ENCODE measurements around the gene KRT6A. TPM values are rescaled to one million over a fixed set of nuclear protein-coding genes. Genes with fewer than 3 reads are reported as not detected.
"Not testable (repeated sequence)": the region's sequence is repeated elsewhere in the genome, so short reads cannot be mapped to it uniquely, and the experiment has no call there.

The KRT6A gene
- total and polyA plus RNA-seq, 12 donors = 0.24 to 2.7 (median 0.66) TPM; not detected in 8

DNA sequence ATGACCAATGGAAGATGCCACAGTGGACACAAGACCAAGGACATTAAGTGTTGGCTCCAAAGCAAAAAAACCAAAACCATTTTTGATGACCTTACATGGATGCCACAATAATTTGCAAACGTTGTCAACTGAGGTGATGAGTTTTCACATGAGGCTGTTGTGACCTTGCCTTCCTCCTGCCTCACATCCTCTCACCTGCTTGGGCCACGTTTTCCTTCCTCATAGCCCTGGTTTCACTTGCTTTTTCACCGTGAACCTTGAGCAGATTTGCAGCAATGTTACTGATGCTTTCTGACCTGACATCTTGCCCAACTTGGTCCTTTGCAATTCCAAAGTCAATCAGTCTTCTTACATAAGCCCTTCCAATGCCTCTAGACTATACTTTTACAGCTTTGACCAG, 44.8 kb downstream of the KRT6A start:
- no peak for TF ChIP-seq POLR2A (IDR thresholded peaks at IDR 0.05)
- TF ChIP-seq, protein P1, sequence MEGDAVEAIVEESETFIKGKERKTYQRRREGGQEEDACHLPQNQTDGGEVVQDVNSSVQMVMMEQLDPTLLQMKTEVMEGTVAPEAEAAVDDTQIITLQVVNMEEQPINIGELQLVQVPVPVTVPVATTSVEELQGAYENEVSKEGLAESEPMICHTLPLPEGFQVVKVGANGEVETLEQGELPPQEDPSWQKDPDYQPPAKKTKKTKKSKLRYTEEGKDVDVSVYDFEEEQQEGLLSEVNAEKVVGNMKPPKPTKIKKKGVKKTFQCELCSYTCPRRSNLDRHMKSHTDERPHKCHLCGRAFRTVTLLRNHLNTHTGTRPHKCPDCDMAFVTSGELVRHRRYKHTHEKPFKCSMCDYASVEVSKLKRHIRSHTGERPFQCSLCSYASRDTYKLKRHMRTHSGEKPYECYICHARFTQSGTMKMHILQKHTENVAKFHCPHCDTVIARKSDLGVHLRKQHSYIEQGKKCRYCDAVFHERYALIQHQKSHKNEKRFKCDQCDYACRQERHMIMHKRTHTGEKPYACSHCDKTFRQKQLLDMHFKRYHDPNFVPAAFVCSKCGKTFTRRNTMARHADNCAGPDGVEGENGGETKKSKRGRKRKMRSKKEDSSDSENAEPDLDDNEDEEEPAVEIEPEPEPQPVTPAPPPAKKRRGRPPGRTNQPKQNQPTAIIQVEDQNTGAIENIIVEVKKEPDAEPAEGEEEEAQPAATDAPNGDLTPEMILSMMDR (IDR thresholded peaks at IDR 0.05) = no peak
- intact Hi-C loops (cut with DNase I) = no loop called here
- WGBS, 4 donors = 42 to 55% (median 45%) methylated on average over 3 of the region's 3 CpGs

DNA sequence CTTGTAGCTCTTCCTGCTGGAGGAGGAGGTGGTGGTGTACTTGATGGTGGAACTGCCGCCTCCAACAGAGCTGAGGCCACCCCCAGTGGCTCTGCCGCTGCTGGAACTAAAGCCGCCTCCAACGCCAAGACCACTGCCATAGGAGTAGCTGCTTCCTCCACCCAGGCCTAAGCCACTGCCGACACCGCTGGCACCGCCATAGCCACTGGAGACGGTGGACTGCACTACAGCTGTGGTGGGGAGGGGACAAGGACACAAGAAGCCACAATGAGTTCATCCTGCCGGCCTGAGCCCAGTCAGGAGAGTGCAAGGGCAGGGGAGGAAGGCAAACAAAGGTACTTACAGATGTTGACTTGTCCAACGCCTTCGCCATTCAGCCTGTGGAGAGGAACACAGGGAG, 45.9 kb downstream of the KRT6A start:
- H3K4me3 ChIP-seq; H3K4me1 ChIP-seq (replicated peaks in 1 of 2); intact Hi-C loops (cut with DNase I); H3K36me3 ChIP-seq (replicated peaks in 1 of 2); H3K9me3 ChIP-seq (replicated peaks in 1 of 3); H3K27me3 ChIP-seq; H3K27ac ChIP-seq; DNase-seq: not testable (repeated sequence)
- 87 to 94% (median 91%) methylated on average over 5 to 11 of the region's 11 CpGs for WGBS, 4 donors

More for the DNA sequence above, 44.8 kb downstream of the KRT6A start:
- H3K4me1 ChIP-seq (replicated peaks in 1 of 2) = no peaks in the 10 kb centered on the region
- H3K4me3 ChIP-seq = no peak overlapping the region
- H3K27ac ChIP-seq = no peak overlapping the region
- no peaks in the 10 kb centered on the region for H3K9me3 ChIP-seq (replicated peaks in 1 of 3)
- H3K27me3 ChIP-seq = no peaks in the 10 kb centered on the region
- H3K36me3 ChIP-seq (replicated peaks in 1 of 2) = no peaks in the 10 kb centered on the region
- no peak for DNase-seq

DNA sequence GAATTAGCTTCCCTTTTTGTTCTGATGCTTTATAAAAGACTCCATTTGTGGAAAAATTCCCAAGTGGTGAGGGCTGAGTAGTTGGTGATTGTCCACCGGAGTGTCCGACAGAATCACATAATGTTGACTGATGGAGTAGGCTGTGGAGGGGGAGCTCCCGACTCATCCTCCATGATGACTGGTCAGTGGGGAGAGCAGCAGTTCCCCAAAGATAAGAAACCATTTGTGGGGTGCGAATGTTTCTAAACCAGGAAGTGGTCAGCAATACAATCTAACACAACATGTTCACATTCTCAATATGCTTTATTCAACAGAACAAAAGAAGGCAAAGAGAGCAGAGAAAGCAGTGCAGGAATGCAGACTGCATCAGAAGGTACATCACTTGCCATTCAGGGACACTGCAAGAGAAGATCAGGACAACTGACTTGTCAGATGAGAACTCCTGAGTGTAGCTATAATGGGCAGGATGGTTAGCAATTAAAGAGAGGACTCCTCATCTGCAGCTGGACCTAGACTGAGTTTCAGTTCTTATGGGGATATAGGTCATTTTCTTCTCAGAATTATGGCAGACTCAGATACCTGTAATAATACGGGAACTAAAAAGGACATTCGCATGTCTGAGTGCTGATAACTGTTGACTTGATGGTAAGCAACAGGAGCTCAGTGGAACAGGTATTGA, 46.6 kb downstream of the KRT6A start:
- TF ChIP-seq, protein P1 (IDR thresholded peaks at IDR 0.05) = no peak
- no peak for TF ChIP-seq POLR2A (IDR thresholded peaks at IDR 0.05)
- WGBS, 4 donors = 72 to 79% (median 76%) methylated on average over 6 of the region's 6 CpGs
- Histone ChIP-seq H3K27me3 (no peaks in the 10 kb centered on the region), H3K4me1 (replicated peaks in 1 of 2) (no peaks in the 10 kb centered on the region), H3K36me3 (replicated peaks in 1 of 2) (no peaks in the 10 kb centered on the region), H3K9me3 (replicated peaks in 1 of 3) (no peaks in the 10 kb centered on the region), H3K4me3 (no peak overlapping the region), H3K27ac (no peak overlapping the region)
- intact Hi-C loops (cut with DNase I) = no loop called here
- no peak for DNase-seq

DNA sequence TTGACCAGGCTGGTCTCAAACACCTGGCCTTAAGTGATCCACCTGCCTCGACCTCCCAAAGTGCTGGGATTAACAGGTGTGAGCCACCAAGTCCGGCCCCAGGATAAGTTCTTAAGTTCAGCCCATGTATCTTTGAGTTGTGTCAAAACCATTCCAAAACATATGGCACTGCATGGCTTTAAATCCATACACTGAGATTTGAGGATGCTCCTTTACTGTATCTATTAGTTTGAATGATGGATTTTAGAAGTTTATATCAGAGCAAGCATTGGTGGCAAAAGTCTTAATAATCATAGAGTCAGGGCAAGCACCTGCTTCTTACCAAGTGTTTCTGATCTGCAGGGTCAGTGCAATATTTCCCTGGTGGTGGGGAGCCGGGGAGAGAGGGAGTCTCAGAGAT, 47.2 kb downstream of the KRT6A start:
- Histone ChIP-seq H3K36me3 (replicated peaks in 1 of 2) (no peaks in the 10 kb centered on the region), H3K4me1 (replicated peaks in 1 of 2) (no peaks in the 10 kb centered on the region), H3K9me3 (replicated peaks in 1 of 3) (no peaks in the 10 kb centered on the region), H3K27ac (no peak overlapping the region), H3K27me3 (no peaks in the 10 kb centered on the region), H3K4me3 (no peak overlapping the region)
- WGBS, 4 donors = 42 to 52% (median 47%) methylated on average over 3 of the region's 3 CpGs
- no peak for TF ChIP-seq POLR2A (IDR thresholded peaks at IDR 0.05)
- TF ChIP-seq, protein P1 (IDR thresholded peaks at IDR 0.05) = no peak
- intact Hi-C loops (cut with DNase I) = no loop called here
- DNase-seq = no peak

All from adrenal gland (tissue), 12 donors.